GM12873 (cell line): Measurements from ENCODE around the gene COL5A2.

Experiments
- CTCF ChIP-seq: IDR thresholded peaks from 2 replicates; pipeline ENCODE4 v1.5.1; 2012; ENCODE audit warnings: low read depth, mild to moderate bottlenecking, moderate library complexity, low read length, control low read depth; ENCODE audit not compliant: insufficient read depth; ENCODE audit errors: missing control alignments

Gene COL5A2

GRCh38 chr2:189168856-189169499 is 10.6 kb downstream of the COL5A2 start:
- no peak for TF ChIP-seq CTCF

- TF ChIP-seq CTCF: no peak
Observed at GRCh38 chr2:189165656-189166380, 13.7 kb downstream of the COL5A2 start.

- TF ChIP-seq CTCF: no peak
Observed at GRCh38 chr2:189164746-189165145, 14.8 kb downstream of the COL5A2 start.

- TF ChIP-seq CTCF: no peak
Observed at GRCh38 chr2:189163889-189164288, 15.7 kb downstream of the COL5A2 start.

GRCh38 chr2:189162566-189162965 is 17.0 kb downstream of the COL5A2 start:
- TF ChIP-seq CTCF: no peak

GRCh38 chr2:189161894-189162293 is 17.7 kb downstream of the COL5A2 start:
- TF ChIP-seq CTCF: no peak

GRCh38 chr2:189159717-189160116 is 19.8 kb downstream of the COL5A2 start:
- no peak for TF ChIP-seq CTCF
